IMR-90 (cell line): Measurements from ENCODE around the gene HSF2BP. TPM values are rescaled to one million over a fixed set of nuclear protein-coding genes. Genes with fewer than 3 reads are reported as not detected.
"Not testable (repeated sequence)": the region's sequence is repeated elsewhere in the genome, so short reads cannot be mapped to it uniquely, and the experiment has no call there.

ENCODE experiments used
- ATAC-seq: fragments of 200-7000 bp; cut with Tn5 transposase; 2 replicates; pipeline ENCODE4 v1.9.1; 2020; ENCODE audit warnings: low read depth, mild to moderate bottlenecking, moderate library complexity
- BruUV-seq: library from RNA; stranded (reverse); fragments of 400-500 nt; replicated peaks from 2 replicates; lab custom pipeline; 2021; lab: Mats Ljungman, UMichigan
- CTCF ChIA-PET: fragments of 300-600 bp; formaldehyde crosslinking; extraction: SDS; loops from one replicate; lab custom pipeline; 2021; ENCODE audit warnings: antibody characterized with exemption; lab: Yijun Ruan, JAX
- POLR2A ChIA-PET: fragments of 300-600 bp; sonication (Branson Sonifier 250); formaldehyde crosslinking; loops from one replicate; lab custom pipeline; 2022; ENCODE audit warnings: antibody characterized with exemption; ENCODE audit not compliant: unreplicated experiment; lab: Charles Lee
- DNase-seq: peaks from one replicate; pipeline ENCODE4 v3.0.0; 2013
- H2AFZ ChIP-seq: replicated peaks from 2 replicates; pipeline ENCODE3; 2013; ENCODE audit warnings: low read length, mild to moderate bottlenecking; ENCODE audit not compliant: poor library complexity
- H2AK5ac ChIP-seq: 2 replicates; pipeline ENCODE4 v1.6.1; 2013; ENCODE audit warnings: low read depth, low read length, inconsistent platforms
- H2AK9ac ChIP-seq: replicated peaks from 2 replicates; pipeline ENCODE3; 2013; ENCODE audit warnings: mild to moderate bottlenecking, low read depth, low read length, moderate library complexity; ENCODE audit not compliant: poor library complexity
- H2BK120ac ChIP-seq: 2 replicates; pipeline ENCODE4 v1.6.1; 2013; ENCODE audit warnings: low read depth, low read length, inconsistent platforms
- H2BK15ac ChIP-seq: 3 replicates; pipeline ENCODE4 v1.6.1; 2013; ENCODE audit warnings: low read depth, low read length, inconsistent platforms
- H2BK20ac ChIP-seq: 2 replicates; pipeline ENCODE4 v1.6.1; 2013; ENCODE audit warnings: low read depth, mild to moderate bottlenecking, inconsistent platforms, low read length, moderate library complexity
- H2BK5ac ChIP-seq: 2 replicates; pipeline ENCODE4 v1.6.1; 2013; ENCODE audit warnings: mild to moderate bottlenecking, low read depth, low read length, inconsistent platforms; ENCODE audit not compliant: poor library complexity, severe bottlenecking
- H3K14ac ChIP-seq: replicated peaks from 2 replicates; pipeline ENCODE4 v1.6.1; 2013; ENCODE audit warnings: low read depth, low read length, inconsistent platforms
- H3K18ac ChIP-seq: 2 replicates; pipeline ENCODE4 v1.6.1; 2013; ENCODE audit warnings: low read depth, low read length, control low read depth
- H3K23ac ChIP-seq: 2 replicates; pipeline ENCODE4 v1.6.1; 2013; ENCODE audit warnings: low read depth, low read length, inconsistent platforms
- H3K27ac ChIP-seq: 2 replicates; pipeline ENCODE4 v1.5.1; 2013; ENCODE audit warnings: mild to moderate bottlenecking, control low read depth, low read length; ENCODE audit not compliant: insufficient read depth
- H3K27me3 ChIP-seq: 2 replicates; pipeline ENCODE4 v1.6.1; 2013; ENCODE audit warnings: low read length; ENCODE audit not compliant: control insufficient read depth, insufficient read depth
- H3K36me3 ChIP-seq: 2 replicates; pipeline ENCODE4 v1.6.1; 2013; ENCODE audit warnings: low read length, mixed read lengths; ENCODE audit not compliant: control insufficient read depth, insufficient read depth
- H3K4ac ChIP-seq: 2 replicates; pipeline ENCODE4 v1.6.1; 2013; ENCODE audit warnings: low read depth, low read length, inconsistent platforms
- H3K4me1 ChIP-seq: 2 replicates; pipeline ENCODE4 v1.6.1; 2013; ENCODE audit warnings: low read length, mixed read lengths; ENCODE audit not compliant: control insufficient read depth, insufficient read depth
- H3K4me2 ChIP-seq: 2 replicates; pipeline ENCODE4 v1.6.1; 2013; ENCODE audit warnings: low read depth, mild to moderate bottlenecking, control low read depth, low read length, moderate library complexity
- H3K4me3 ChIP-seq: 2 replicates; pipeline ENCODE4 v1.5.1; 2013; ENCODE audit warnings: low read depth, mild to moderate bottlenecking, control low read depth, low read length, moderate library complexity; ENCODE audit not compliant: insufficient read depth
- H3K56ac ChIP-seq: 2 replicates; pipeline ENCODE4 v1.6.1; 2013; ENCODE audit warnings: low read length, inconsistent platforms; ENCODE audit not compliant: insufficient read depth; ENCODE audit errors: extremely low read depth
- H3K79me1 ChIP-seq, 2 experiments: 2 replicates each; pipeline ENCODE4 v1.6.1; 2013; ENCODE audit warnings: low read length in 2 of 2, inconsistent platforms in 1 of 2, low read depth in 1 of 2
- H3K9ac ChIP-seq: 2 replicates; pipeline ENCODE4 v1.6.1; 2013; ENCODE audit warnings: low read depth, low read length, control low read depth
- H3K9me1 ChIP-seq: 2 replicates; pipeline ENCODE4 v1.6.1; 2013; ENCODE audit warnings: low read length, inconsistent platforms; ENCODE audit not compliant: insufficient read depth
- H3K9me3 ChIP-seq: 2 replicates; pipeline ENCODE4 v1.6.1; 2013; ENCODE audit warnings: low read length; ENCODE audit not compliant: control insufficient read depth, insufficient read depth
- H4K20me1 ChIP-seq: 2 replicates; pipeline ENCODE4 v1.6.1; 2013; ENCODE audit warnings: low read length, inconsistent platforms; ENCODE audit not compliant: insufficient read depth
- H4K5ac ChIP-seq: 2 replicates; pipeline ENCODE4 v1.6.1; 2013; ENCODE audit warnings: mild to moderate bottlenecking, low read depth, low read length, control low read depth
- H4K8ac ChIP-seq, 2 experiments: 2 replicates each; pipeline ENCODE4 v1.6.1; 2013; ENCODE audit warnings: low read depth in 2 of 2, low read length in 2 of 2, control low read depth in 1 of 2, inconsistent platforms in 1 of 2
- H4K91ac ChIP-seq: 2 replicates; pipeline ENCODE4 v1.6.1; 2013; ENCODE audit warnings: low read depth, low read length, inconsistent platforms; ENCODE audit not compliant: insufficient read depth
- CHD1 ChIP-seq: IDR thresholded peaks from 2 replicates; pipeline ENCODE4 v1.6.1; 2012; ENCODE audit warnings: low read depth, low read length, improper control_type of control experiment
- MAFK ChIP-seq: IDR thresholded peaks from 2 replicates; pipeline ENCODE4 v1.6.1; 2012; ENCODE audit warnings: low read depth, low read length, improper control_type of control experiment
- NFE2L2 ChIP-seq: fragments of 150-350 bp; IDR thresholded peaks from 2 replicates; pipeline ENCODE4 v1.6.1; 2016; ENCODE audit warnings: low read depth, mild to moderate bottlenecking, low read length
- RCOR1 ChIP-seq: IDR thresholded peaks from 2 replicates; pipeline ENCODE4 v1.6.1; 2012; ENCODE audit warnings: mild to moderate bottlenecking, low read length, improper control_type of control experiment; ENCODE audit not compliant: insufficient replicate concordance
- RFX5 ChIP-seq: IDR thresholded peaks from 2 replicates; pipeline ENCODE4 v1.8.0; 2012; ENCODE audit warnings: low read depth, mild to moderate bottlenecking, low read length, moderate library complexity
- WGBS, 2 experiments: methylation state at CpG; one replicate each; pipeline versions ENCODE4 v1.1.5 to v1.1.7; 2013; ENCODE audit warnings: missing lambda C conversion rate in 2 of 2; ENCODE audit not compliant: insufficient read length in 1 of 2; ENCODE audit errors: extremely low coverage in 2 of 2; 5-methylcytosine and 5-hydroxymethylcytosine counted together
- dilution Hi-C: fragments of 300-500 bp; cut with HindIII; formaldehyde crosslinking; loops from one replicate; pipeline ENCODE4 v1.14.3; 2018; ENCODE audit warnings: low sequenced_read_pairs; ENCODE audit not compliant: unreplicated experiment
- in situ Hi-C: fragments of 300-500 bp; cut with MboI; formaldehyde crosslinking; loops from 3 replicates; pipeline ENCODE4 v1.14.3; 2019; ENCODE audit warnings: low sequenced_read_pairs, inconsistent platforms, mixed read lengths
- intact Hi-C: fragments of 100-400 bp; cut with micrococcal nuclease; formaldehyde crosslinking; loops from 2 replicates; pipeline ENCODE4 v1.10.0; 2022
- polyA plus RNA-seq, 3 experiments: library from polyadenylated mRNA; depleted of rRNA; stranded (reverse); fragments of >200 nt; gene quantifications; 2 replicates each; pipeline ENCODE4 v1.2.3, GENCODE V29; 2012; ENCODE audit warnings: low replicate concordance in 1 of 3
- total RNA-seq: library from RNA; depleted of rRNA; stranded (reverse); fragments of >200 nt; gene quantifications from 2 replicates; pipeline ENCODE4 v1.2.3, GENCODE V29; 2012
- TF ChIP-seq, protein P1 (sequence below): fragments of 150-350 bp; IDR thresholded peaks from 2 replicates; pipeline ENCODE4 v1.6.1; 2017; ENCODE audit warnings: mild to moderate bottlenecking, antibody characterized with exemption, low read length, low read depth
- TF ChIP-seq, protein P2 (sequence below): fragments of 150-350 bp; IDR thresholded peaks from 2 replicates; pipeline ENCODE4 v1.6.1; 2016; ENCODE audit warnings: low read depth, mild to moderate bottlenecking, low read length, moderate library complexity, borderline replicate concordance

The HSF2BP gene
- total and polyA plus RNA-seq, 2 of the 4 experiments (the other 2 are of a cell fraction) = 0.87 to 0.90 TPM

GRCh38 chr21:43571976-43572375 lies 87.3 kb downstream of the HSF2BP start:
- Histone ChIP-seq H3K27ac (no peak overlapping the region), H4K8ac (no peak overlapping the region), H2AK9ac (no peak overlapping the region), H3K18ac (no peak overlapping the region), H3K4me1 (peaks cover 3% of the 10 kb centered on the region; the same call in 1 of the 2 replicates), H2AK5ac (no peak overlapping the region), H3K4me2 (no peak overlapping the region), H2BK20ac (no peak overlapping the region), H3K4ac (no peak overlapping the region), H3K9me3 (no peaks in the 10 kb centered on the region), H3K9me1 (no peaks in the 10 kb centered on the region; the same call in 1 of the 2 replicates), H3K9ac (no peak overlapping the region), H3K14ac (no peak overlapping the region), H3K79me1 (no peaks in the 10 kb centered on the region), H3K36me3 (no peaks in the 10 kb centered on the region), H3K27me3 (peaks cover 5% of the 10 kb centered on the region), H2BK5ac (no peak overlapping the region), H3K23ac (no peak overlapping the region), H2BK15ac (no peak overlapping the region), H3K56ac (no peak overlapping the region), H4K20me1 (no peaks in the 10 kb centered on the region), H3K4me3 (no peak overlapping the region), H2BK120ac (no peak overlapping the region), H4K91ac (no peak overlapping the region), H2AFZ (no peak overlapping the region), H4K5ac (no peak overlapping the region)
- no peak for ATAC-seq
- ChIA-PET CTCF (no interaction called here), POLR2A (no interaction called here)
- dilution Hi-C loops (no loop called here), in situ Hi-C loops (no loop called here), intact Hi-C loops (no loop called here)
- WGBS, 2 experiments = 86% methylated on average over 5 of the region's 6 CpGs; no CpG with 5 or more reads in 1 of the 2 experiments
- BruUV-seq = no TSS peak
- no peak for DNase-seq
- TF ChIP-seq RFX5 (no peak), RCOR1 (no peak), MAFK (no peak), CHD1 (no peak), NFE2L2 (no peak)
- TF ChIP-seq, protein P1, sequence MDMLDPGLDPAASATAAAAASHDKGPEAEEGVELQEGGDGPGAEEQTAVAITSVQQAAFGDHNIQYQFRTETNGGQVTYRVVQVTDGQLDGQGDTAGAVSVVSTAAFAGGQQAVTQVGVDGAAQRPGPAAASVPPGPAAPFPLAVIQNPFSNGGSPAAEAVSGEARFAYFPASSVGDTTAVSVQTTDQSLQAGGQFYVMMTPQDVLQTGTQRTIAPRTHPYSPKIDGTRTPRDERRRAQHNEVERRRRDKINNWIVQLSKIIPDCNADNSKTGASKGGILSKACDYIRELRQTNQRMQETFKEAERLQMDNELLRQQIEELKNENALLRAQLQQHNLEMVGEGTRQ = no peak
- TF ChIP-seq, protein P2, sequence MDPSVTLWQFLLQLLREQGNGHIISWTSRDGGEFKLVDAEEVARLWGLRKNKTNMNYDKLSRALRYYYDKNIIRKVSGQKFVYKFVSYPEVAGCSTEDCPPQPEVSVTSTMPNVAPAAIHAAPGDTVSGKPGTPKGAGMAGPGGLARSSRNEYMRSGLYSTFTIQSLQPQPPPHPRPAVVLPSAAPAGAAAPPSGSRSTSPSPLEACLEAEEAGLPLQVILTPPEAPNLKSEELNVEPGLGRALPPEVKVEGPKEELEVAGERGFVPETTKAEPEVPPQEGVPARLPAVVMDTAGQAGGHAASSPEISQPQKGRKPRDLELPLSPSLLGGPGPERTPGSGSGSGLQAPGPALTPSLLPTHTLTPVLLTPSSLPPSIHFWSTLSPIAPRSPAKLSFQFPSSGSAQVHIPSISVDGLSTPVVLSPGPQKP = no peak

GRCh38 chr21:43570195-43570594 lies 89.1 kb downstream of the HSF2BP start:
- H3K23ac ChIP-seq, H3K56ac ChIP-seq, H3K27me3 ChIP-seq, POLR2A ChIA-PET, H2BK120ac ChIP-seq, H3K4ac ChIP-seq, DNase-seq, H3K9me1 ChIP-seq, H3K4me1 ChIP-seq, H4K8ac ChIP-seq, CTCF ChIA-PET, H3K36me3 ChIP-seq, H3K4me3 ChIP-seq, H2AFZ ChIP-seq, H4K5ac ChIP-seq, H2BK5ac ChIP-seq, dilution Hi-C loops, H2BK15ac ChIP-seq, intact Hi-C loops, H3K4me2 ChIP-seq, H2AK5ac ChIP-seq, H4K20me1 ChIP-seq, H3K27ac ChIP-seq, H3K79me1 ChIP-seq, in situ Hi-C loops, H3K9ac ChIP-seq, H2AK9ac ChIP-seq, H2BK20ac ChIP-seq, H3K18ac ChIP-seq, H3K14ac ChIP-seq, ATAC-seq, H3K9me3 ChIP-seq, H4K91ac ChIP-seq, BruUV-seq: not testable (repeated sequence)
- no CpG with 5 or more reads among the region's 3 CpGs for WGBS, 2 experiments
